Skeletal muscle tissue (tissue), 4 donors: ENCODE measurements around the gene PTBP1. TPM values are rescaled to one million over a fixed set of nuclear protein-coding genes. Genes with fewer than 3 reads are reported as not detected.

Experiments used
- H3K27ac ChIP-seq: one replicate; pipeline ENCODE4 v1.7.0; 2013; ENCODE audit warnings: mild to moderate bottlenecking, low read depth, low read length, inconsistent platforms
- H3K27me3 ChIP-seq, 3 donors: one replicate each; pipeline ENCODE4 v1.7.0; 2013; ENCODE audit warnings: low read length in 3 of 3; ENCODE audit not compliant: control insufficient read depth in 3 of 3, insufficient read depth in 3 of 3
- H3K36me3 ChIP-seq, 3 donors: one replicate each; pipeline ENCODE4 v1.7.0; 2013; ENCODE audit warnings: low read length in 3 of 3; ENCODE audit not compliant: control insufficient read depth in 3 of 3, insufficient read depth in 3 of 3
- H3K4me1 ChIP-seq, 3 donors: one replicate each; pipeline ENCODE4 v1.7.0; 2013; ENCODE audit warnings: low read length in 3 of 3, mild to moderate bottlenecking in 3 of 3; ENCODE audit not compliant: control insufficient read depth in 3 of 3, insufficient read depth in 3 of 3
- H3K4me3 ChIP-seq, 3 donors: one replicate each; pipeline ENCODE4 v1.7.0; 2013; ENCODE audit warnings: low read length in 3 of 3
- H3K9ac ChIP-seq, 3 donors: one replicate each; pipeline ENCODE4 v1.7.0; 2013; ENCODE audit warnings: low read length in 3 of 3, mild to moderate bottlenecking in 3 of 3, moderate library complexity in 2 of 3, low read depth in 1 of 3
- H3K9me3 ChIP-seq, 3 donors: one replicate each; pipeline ENCODE4 v1.7.0; 2013; ENCODE audit warnings: low read length in 3 of 3; ENCODE audit not compliant: control insufficient read depth in 3 of 3
- total RNA-seq: library from RNA; depleted of rRNA; stranded (reverse); fragments of >200 nt; gene quantifications from one replicate; pipeline ENCODE4 v1.2.3, GENCODE V29; 2014
- donor health status: Osteomylitis.

The PTBP1 gene
- total RNA-seq, 1 donor from 2014 or later, result 50.1 TPM

- H3K27me3 ChIP-seq, result peaks cover under 1 to 9% (median 7%) of the 10 kb centered on the region in 3 donors
- peaks cover 9 to 18% (median 17%) of the 10 kb centered on the region in 3 donors for H3K4me1 ChIP-seq
- no peaks in the 10 kb centered on the region for H3K9me3 ChIP-seq
- H3K36me3 ChIP-seq, result no peaks in the 10 kb centered on the region
- H3K9ac ChIP-seq, result peak overlapping the region in 1 of 3 donors; percentile 8
- no peak overlapping the region for H3K4me3 ChIP-seq
- H3K27ac ChIP-seq, result no peak overlapping the region
These were observed 12.7 kb upstream of the PTBP1 start for GRCh38 chr19:784541-784940.

GRCh38 chr19:787536-787935 lies 9.7 kb upstream of the PTBP1 start:
- Histone ChIP-seq H3K36me3 (no peaks in the 10 kb centered on the region), H3K4me1 (peaks cover 12 to 16% (median 15%) of the 10 kb centered on the region in 3 donors), H3K27me3 (no peaks in the 10 kb centered on the region), H3K9me3 (no peaks in the 10 kb centered on the region), H3K27ac (no peak overlapping the region), H3K4me3 (no peak overlapping the region), H3K9ac (no peak overlapping the region)

- no peaks in the 10 kb centered on the region for H3K27me3 ChIP-seq
- no peaks in the 10 kb centered on the region for H3K36me3 ChIP-seq
- peak overlapping the region in 1 of 3 donors; percentile 33 for H3K9ac ChIP-seq
- peak overlapping the region; percentile 64 for H3K27ac ChIP-seq
- H3K4me3 ChIP-seq, result no peak overlapping the region
- no peaks in the 10 kb centered on the region for H3K9me3 ChIP-seq
- H3K4me1 ChIP-seq, result peaks cover 10 to 17% (median 15%) of the 10 kb centered on the region in 3 donors
These were observed 8.6 kb upstream of the PTBP1 start for GRCh38 chr19:788686-788982.

- Histone ChIP-seq H3K4me3 (peak overlapping the region in 1 of 3 donors; percentile 22), H3K9ac (peak overlapping the region in 1 of 3 donors; percentile 33), H3K27ac (peak overlapping the region; percentile 64), H3K4me1 (peaks cover 10 to 17% (median 15%) of the 10 kb centered on the region in 3 donors), H3K9me3 (no peaks in the 10 kb centered on the region), H3K36me3 (no peaks in the 10 kb centered on the region), H3K27me3 (no peaks in the 10 kb centered on the region)
These were observed 8.1 kb upstream of the PTBP1 start for GRCh38 chr19:788983-789700.

GRCh38 chr19:789701-790060 lies 7.6 kb upstream of the PTBP1 start:
- peaks cover 10 to 15% (median 15%) of the 10 kb centered on the region in 3 donors for H3K4me1 ChIP-seq
- H3K27ac ChIP-seq, result peak overlapping the region; percentile 64
- no peak overlapping the region for H3K4me3 ChIP-seq
- H3K36me3 ChIP-seq, result no peaks in the 10 kb centered on the region
- no peaks in the 10 kb centered on the region for H3K9me3 ChIP-seq
- H3K27me3 ChIP-seq, result no peaks in the 10 kb centered on the region
- H3K9ac ChIP-seq, result peak overlapping the region in 1 of 3 donors; percentile 33

- Histone ChIP-seq H3K9ac (no peak overlapping the region), H3K4me3 (no peak overlapping the region), H3K27ac (no peak overlapping the region), H3K27me3 (no peaks in the 10 kb centered on the region), H3K9me3 (no peaks in the 10 kb centered on the region), H3K36me3 (no peaks in the 10 kb centered on the region), H3K4me1 (peaks cover 20 to 27% (median 25%) of the 10 kb centered on the region in 3 donors)
These were observed 6.2 kb upstream of the PTBP1 start for GRCh38 chr19:791007-791566.

- H3K9me3 ChIP-seq, result no peaks in the 10 kb centered on the region
- peaks cover 22 to 34% (median 27%) of the 10 kb centered on the region in 3 donors for H3K4me1 ChIP-seq
- no peak overlapping the region for H3K4me3 ChIP-seq
- H3K27me3 ChIP-seq, result no peaks in the 10 kb centered on the region
- H3K27ac ChIP-seq, result no peak overlapping the region
- no peaks in the 10 kb centered on the region for H3K36me3 ChIP-seq
- no peak overlapping the region for H3K9ac ChIP-seq
These were observed 5.5 kb upstream of the PTBP1 start for GRCh38 chr19:791567-792305.

- H3K4me3 ChIP-seq, result no peak overlapping the region
- no peaks in the 10 kb centered on the region for H3K36me3 ChIP-seq
- peaks cover 22 to 34% (median 27%) of the 10 kb centered on the region in 3 donors for H3K4me1 ChIP-seq
- no peaks in the 10 kb centered on the region for H3K9me3 ChIP-seq
- no peaks in the 10 kb centered on the region for H3K27me3 ChIP-seq
- H3K27ac ChIP-seq, result no peak overlapping the region
- H3K9ac ChIP-seq, result no peak overlapping the region
These were observed 4.9 kb upstream of the PTBP1 start for GRCh38 chr19:792306-792885.

GRCh38 chr19:793806-794205 lies 3.4 kb upstream of the PTBP1 start:
- no peak overlapping the region for H3K9ac ChIP-seq
- no peaks in the 10 kb centered on the region for H3K27me3 ChIP-seq
- H3K4me1 ChIP-seq, result peaks cover 25 to 36% (median 32%) of the 10 kb centered on the region in 3 donors
- H3K4me3 ChIP-seq, result no peak overlapping the region
- no peaks in the 10 kb centered on the region for H3K36me3 ChIP-seq
- no peaks in the 10 kb centered on the region for H3K9me3 ChIP-seq
- no peak overlapping the region for H3K27ac ChIP-seq
